LNCAP (cell line): ENCODE measurements around the gene SLC50A1.

Experiments used
- TF ChIP-seq, protein P1 (sequence below): fragments of 450-650 bp; IDR thresholded peaks from 2 replicates; pipeline ENCODE4 v1.5.1; 2017; ENCODE audit warnings: mild to moderate bottlenecking

The SLC50A1 gene

DNA sequence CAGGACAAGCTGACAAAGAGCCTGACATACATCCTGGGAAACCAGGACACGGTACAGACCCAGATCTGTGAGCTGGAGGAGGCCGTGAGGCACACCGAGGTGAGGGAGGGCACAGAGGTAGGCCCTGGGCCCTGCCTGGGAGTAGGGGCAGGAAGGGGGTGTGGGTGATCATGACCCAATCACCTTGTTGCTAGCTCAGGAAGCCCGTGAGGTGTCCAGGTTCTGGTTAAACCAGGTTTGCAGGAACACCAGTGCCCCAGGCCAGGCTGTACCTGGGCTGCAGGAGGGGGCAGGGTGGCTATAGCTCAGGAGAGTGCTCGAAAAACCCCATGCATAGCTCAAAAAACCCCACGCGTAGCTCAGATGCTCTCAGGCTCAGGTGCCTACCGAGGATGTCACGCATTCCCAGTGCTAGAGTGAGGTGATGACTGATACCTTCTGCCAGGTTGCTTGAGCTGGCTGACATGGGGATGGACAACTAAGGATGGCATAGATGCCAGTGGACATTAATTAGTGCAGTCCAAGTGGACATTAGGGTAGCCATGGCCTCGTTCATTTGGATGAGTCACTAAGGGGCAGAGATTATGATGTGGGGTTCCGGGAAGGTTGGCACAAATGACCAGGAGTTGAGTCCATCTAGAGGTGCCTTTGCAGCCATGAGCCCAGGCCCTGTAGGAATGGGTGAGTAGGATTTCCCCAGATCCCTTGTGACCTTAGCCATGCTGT, 41.7 kb downstream of the SLC50A1 start:
- TF ChIP-seq, protein P1, sequence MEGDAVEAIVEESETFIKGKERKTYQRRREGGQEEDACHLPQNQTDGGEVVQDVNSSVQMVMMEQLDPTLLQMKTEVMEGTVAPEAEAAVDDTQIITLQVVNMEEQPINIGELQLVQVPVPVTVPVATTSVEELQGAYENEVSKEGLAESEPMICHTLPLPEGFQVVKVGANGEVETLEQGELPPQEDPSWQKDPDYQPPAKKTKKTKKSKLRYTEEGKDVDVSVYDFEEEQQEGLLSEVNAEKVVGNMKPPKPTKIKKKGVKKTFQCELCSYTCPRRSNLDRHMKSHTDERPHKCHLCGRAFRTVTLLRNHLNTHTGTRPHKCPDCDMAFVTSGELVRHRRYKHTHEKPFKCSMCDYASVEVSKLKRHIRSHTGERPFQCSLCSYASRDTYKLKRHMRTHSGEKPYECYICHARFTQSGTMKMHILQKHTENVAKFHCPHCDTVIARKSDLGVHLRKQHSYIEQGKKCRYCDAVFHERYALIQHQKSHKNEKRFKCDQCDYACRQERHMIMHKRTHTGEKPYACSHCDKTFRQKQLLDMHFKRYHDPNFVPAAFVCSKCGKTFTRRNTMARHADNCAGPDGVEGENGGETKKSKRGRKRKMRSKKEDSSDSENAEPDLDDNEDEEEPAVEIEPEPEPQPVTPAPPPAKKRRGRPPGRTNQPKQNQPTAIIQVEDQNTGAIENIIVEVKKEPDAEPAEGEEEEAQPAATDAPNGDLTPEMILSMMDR: no peak

DNA sequence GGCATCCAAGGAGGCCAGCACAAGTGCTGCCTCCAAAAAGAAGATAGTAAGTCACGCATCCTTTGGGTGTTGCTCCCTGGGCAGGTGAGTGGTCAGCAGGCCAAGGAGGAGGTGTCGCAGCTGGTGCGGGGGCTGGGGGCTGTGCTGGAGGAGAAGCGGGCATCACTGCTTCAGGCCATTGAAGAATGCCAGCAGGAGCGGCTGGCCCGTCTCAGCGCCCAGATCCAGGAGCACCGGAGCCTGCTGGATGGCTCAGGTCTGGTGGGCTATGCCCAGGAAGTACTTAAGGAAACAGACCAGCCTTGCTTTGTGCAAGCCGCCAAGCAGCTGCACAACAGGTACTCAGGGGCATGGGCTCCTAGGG, 42.2 kb downstream of the SLC50A1 start:
- TF ChIP-seq, protein P1: no peak

DNA sequence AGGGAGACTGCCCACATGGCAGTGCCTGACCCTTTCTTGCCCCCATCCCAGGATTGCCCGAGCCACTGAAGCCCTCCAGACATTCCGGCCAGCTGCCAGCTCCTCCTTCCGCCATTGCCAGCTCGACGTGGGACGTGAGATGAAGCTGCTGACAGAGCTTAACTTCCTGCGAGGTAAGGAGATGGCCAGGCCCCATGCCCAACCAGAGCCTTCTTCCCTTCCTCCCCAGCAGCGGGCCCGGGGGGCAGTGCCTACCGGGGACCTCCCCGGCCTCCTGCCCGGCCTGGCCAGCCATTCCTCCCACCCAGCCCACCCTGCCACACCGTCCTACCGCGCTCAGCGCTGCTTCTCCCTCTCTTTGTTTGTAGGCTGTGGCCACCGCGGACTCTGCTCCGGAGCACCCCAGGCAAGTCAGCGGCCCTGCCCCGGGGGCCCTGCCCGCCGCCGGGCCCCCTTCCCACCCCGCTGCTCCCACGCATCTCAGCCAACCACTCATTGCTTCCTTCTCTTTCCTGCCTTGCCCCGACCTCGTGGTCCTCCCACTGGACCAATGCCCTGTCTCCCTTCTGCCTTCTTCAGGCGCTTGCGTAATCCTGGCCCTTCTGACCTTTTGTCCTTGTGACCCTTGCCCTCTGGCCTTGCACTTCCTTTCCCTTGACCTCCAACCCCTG, 42.9 kb downstream of the SLC50A1 start:
- TF ChIP-seq, protein P1: no peak

DNA sequence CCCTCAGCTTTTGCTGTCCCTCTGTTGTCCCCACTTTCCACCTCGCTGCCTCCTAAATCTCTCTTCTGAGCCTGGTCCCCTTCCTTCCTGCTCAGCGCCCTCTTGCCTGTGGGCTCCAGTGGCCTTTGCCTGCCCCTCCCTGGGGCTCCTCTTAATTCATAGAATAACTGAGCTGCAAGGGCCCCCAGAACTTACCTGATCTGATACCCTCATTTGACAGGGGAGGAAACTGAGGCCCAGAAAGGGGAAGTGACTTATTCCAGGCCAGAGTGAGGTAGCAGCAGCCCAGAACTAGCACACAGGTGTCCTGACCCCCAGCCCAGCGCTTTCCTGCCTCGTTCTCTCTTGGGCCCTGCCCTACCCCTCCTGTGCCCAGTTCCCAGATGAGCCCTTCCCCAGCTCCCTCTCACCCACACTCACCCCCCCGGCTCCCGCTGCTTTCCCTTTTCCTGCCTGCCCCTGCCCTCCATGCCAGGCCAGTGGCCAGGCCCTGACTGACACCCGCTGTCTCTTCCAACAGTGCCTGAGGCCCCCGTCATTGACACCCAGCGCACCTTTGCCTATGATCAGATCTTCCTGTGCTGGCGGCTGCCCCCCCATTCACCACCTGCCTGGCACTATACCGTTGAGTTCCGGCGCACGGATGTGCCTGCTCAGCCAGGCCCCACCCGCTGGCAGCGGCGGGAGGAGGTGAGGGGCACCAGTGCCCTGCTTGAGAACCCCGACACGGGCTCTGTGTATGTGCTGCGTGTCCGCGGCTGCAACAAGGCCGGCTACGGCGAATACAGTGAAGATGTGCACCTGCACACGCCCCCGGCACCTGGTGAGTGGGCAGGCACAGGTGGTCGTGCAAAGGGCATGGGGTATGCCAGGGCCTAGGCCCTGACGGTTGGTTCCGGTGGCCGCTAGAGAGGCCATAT, 43.7 kb downstream of the SLC50A1 start:
- TF ChIP-seq, protein P1: no peak

DNA sequence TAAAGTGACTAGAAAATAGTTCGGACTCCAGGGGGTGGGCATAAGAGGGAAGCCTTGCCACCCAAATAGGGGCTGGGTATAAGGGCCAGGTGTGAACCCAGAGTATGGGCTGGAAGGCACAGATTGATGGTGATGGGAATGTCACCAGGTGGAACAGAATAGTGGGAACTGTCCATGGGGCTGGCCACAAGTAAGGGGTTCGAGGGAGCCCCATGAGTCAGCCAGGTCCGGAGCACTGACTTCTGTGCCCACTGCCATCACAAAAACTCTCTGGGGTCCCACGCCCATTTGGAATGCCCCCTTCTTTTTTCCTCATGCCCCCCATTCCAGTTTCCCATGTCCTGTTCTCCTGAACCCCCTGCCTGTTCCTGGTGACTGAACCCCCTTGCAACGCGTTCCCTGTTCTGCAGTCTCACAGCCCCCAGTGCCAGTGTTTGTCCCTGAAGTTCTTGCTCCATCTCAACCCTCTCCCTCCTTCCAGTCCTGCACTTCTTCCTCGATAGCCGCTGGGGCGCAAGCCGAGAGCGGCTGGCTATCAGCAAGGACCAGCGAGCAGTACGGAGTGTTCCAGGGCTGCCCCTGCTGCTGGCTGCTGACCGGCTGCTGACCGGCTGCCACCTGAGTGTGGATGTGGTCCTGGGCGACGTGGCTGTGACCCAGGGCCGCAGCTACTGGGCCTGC, 45.9 kb downstream of the SLC50A1 start:
- TF ChIP-seq, protein P1: no peak

DNA sequence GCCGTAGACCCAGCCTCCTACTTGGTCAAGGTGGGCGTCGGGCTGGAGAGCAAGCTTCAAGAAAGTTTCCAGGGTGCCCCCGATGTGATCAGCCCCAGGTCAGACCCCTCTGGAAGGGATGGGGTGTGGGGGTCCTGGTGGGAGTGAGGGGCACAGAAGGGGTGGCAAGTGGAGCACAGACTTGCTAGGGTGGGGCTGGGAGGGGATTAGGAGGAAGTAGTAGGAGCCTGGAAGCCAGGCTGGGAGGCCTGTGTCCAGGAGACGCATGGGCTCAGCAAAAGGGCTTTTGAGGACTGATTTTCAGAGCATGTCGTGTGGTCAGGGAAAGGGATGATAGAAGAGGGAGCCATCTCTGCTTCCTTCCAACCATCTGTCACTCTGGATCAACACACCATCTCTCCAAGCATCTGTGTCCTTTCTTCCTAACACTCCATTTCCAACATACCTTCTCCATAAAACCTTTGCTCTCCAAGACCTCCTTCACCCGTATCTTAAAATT, 46.4 kb downstream of the SLC50A1 start:
- TF ChIP-seq, protein P1: no peak

DNA sequence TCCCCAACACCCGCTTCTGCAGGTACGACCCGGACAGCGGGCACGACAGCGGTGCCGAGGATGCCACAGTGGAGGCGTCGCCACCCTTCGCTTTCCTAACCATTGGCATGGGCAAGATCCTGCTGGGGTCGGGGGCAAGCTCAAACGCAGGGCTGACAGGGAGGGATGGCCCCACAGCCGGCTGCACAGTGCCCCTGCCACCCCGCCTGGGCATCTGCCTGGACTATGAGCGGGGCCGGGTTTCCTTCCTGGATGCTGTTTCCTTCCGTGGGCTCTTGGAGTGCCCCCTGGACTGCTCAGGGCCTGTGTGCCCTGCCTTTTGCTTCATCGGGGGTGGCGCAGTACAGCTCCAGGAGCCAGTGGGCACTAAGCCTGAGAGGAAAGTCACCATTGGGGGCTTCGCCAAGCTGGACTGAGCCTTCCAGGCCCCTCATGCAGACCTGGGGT, 48.1 kb downstream of the SLC50A1 start:
- TF ChIP-seq, protein P1: no peak
